OCI-LY1 (cell line): Measurements from ENCODE around the gene SLC7A14.

ENCODE experiments used
- H2AFZ ChIP-seq: fragments of 200-600 bp; sonication (generic), shearing (Covaris generic); 2 replicates; pipeline ENCODE4 v1.6.0; 2014; ENCODE audit warnings: antibody characterized with exemption, mild to moderate bottlenecking, low read length
- H3F3A ChIP-seq: fragments of 200-600 bp; sonication (generic), shearing (Covaris generic); 2 replicates; pipeline ENCODE4 v1.6.0; 2014; ENCODE audit warnings: mild to moderate bottlenecking, antibody characterized with exemption, low read length, moderate library complexity; ENCODE audit not compliant: insufficient read depth
- H3K27ac ChIP-seq: fragments of 200-600 bp; sonication (generic); 2 replicates; pipeline ENCODE4 v1.5.1; 2014; ENCODE audit warnings: low read length, mixed run types, mild to moderate bottlenecking, low read depth; ENCODE audit not compliant: poor library complexity, severe bottlenecking
- H3K27me3 ChIP-seq: fragments of 200-600 bp; sonication (generic); 2 replicates; pipeline ENCODE4 v1.6.0; 2014; ENCODE audit warnings: antibody characterized with exemption, mild to moderate bottlenecking, low read length, moderate library complexity; ENCODE audit not compliant: insufficient read depth
- H3K36me3 ChIP-seq: fragments of 200-600 bp; sonication (generic); 2 replicates; pipeline ENCODE4 v1.6.1; 2014; ENCODE audit warnings: mild to moderate bottlenecking, antibody characterized with exemption, low read length, moderate library complexity, mixed read lengths; ENCODE audit not compliant: insufficient read depth
- H3K4me1 ChIP-seq: fragments of 200-600 bp; sonication (generic); 2 replicates; pipeline ENCODE4 v1.5.1; 2014; ENCODE audit warnings: mild to moderate bottlenecking, low read length, moderate library complexity; ENCODE audit not compliant: insufficient read depth, severe bottlenecking
- H3K4me2 ChIP-seq: fragments of 200-600 bp; sonication (generic), shearing (Covaris generic); 2 replicates; pipeline ENCODE4 v1.6.1; 2014; ENCODE audit warnings: low read length
- H3K4me3 ChIP-seq: fragments of 200-600 bp; sonication (generic); 2 replicates; pipeline ENCODE4 v1.5.1; 2014; ENCODE audit warnings: low read length, low read depth, mild to moderate bottlenecking, mixed read lengths; ENCODE audit not compliant: poor library complexity, severe bottlenecking
- H3K79me2 ChIP-seq: fragments of 200-600 bp; shearing (Covaris generic); 2 replicates; pipeline ENCODE4 v1.6.1; 2016; ENCODE audit warnings: mixed run types, low read length, mixed read lengths; ENCODE audit not compliant: insufficient read depth
- H3K9ac ChIP-seq: fragments of 200-600 bp; sonication (generic), shearing (Covaris generic); 2 replicates; pipeline ENCODE4 v1.6.1; 2014; ENCODE audit warnings: mild to moderate bottlenecking, low read length, mixed read lengths
- H3K9me2 ChIP-seq: fragments of 200-600 bp; sonication (generic), shearing (Covaris generic); 2 replicates; pipeline ENCODE4 v1.6.1; 2014; ENCODE audit warnings: low read depth, mild to moderate bottlenecking, low read length, mixed read lengths
- H3K9me3 ChIP-seq: fragments of 200-600 bp; shearing (Covaris generic); 2 replicates; pipeline ENCODE4 v1.6.1; 2014; ENCODE audit warnings: low read length, mixed read lengths
- H4K20me1 ChIP-seq: fragments of 200-600 bp; sonication (generic), shearing (Covaris generic); 2 replicates; pipeline ENCODE4 v1.6.0; 2016; ENCODE audit warnings: mild to moderate bottlenecking, low read length; ENCODE audit not compliant: insufficient read depth
- CTCF ChIP-seq: fragments of 200-600 bp; sonication (generic), shearing (Covaris generic); IDR thresholded peaks from 2 replicates; pipeline ENCODE4 v1.5.1; 2017; ENCODE audit warnings: mild to moderate bottlenecking, antibody characterized with exemption, low read length, moderate library complexity, mixed read lengths
- EZH2 ChIP-seq: fragments of 200-600 bp; sonication (generic), shearing (Covaris generic); IDR thresholded peaks from 2 replicates; pipeline ENCODE4 v1.8.0; 2017; ENCODE audit warnings: borderline replicate concordance, mixed run types, mild to moderate bottlenecking, antibody characterized with exemption, low read length, moderate library complexity, mixed read lengths

SLC7A14 gene

GRCh38 chr3:170520996-170521395, 64.9 kb downstream of the SLC7A14 start:
- TF ChIP-seq CTCF, result no peak
- no peak for TF ChIP-seq EZH2
- Histone ChIP-seq H3K9me3 (no peaks in the 10 kb centered on the region), H3K79me2 (no peaks in the 10 kb centered on the region), H3K4me2 (no peak overlapping the region), H3K4me1 (no peaks in the 10 kb centered on the region), H3K27me3 (no peaks in the 10 kb centered on the region), H4K20me1 (no peaks in the 10 kb centered on the region), H3K9me2 (no peaks in the 10 kb centered on the region), H3K36me3 (no peaks in the 10 kb centered on the region), H3F3A (no peaks in the 10 kb centered on the region), H3K9ac (no peak overlapping the region), H3K4me3 (no peak overlapping the region), H3K27ac (no peak overlapping the region), H2AFZ (no peak overlapping the region)

DNA sequence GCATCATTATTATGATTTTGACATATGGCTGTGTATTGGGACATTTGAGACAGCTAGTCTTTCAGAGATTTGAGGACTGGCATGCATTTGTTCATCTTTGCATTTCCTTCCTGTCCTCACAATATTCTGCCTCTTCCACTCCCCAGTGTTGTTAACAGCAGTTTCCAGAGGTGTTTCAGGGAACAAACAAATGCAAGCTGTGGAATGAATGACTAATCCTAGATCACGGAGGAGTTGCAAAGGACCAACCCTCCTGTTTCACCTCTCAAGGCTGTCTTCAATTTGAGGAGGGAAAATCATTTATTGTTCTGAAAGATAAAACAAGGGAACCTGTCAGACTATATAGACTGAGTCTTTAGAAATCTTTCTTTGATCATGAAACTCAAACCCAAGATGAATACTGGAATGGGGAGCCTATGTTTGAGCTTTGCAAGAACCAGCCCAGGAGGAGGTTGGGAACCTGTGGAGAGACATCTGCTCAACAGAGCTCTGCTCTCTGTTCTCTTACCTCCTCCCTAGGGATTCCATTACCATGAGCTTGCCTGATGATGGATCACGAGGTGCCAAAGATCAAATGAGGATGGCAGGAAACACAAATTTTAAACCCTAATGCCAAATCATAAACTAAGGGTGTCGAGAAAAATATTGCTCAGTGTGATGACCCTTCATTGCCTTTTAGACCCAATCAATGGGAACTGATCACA, 68.5 kb downstream of the SLC7A14 start:
- H3K79me2 ChIP-seq, result no peaks in the 10 kb centered on the region
- no peaks in the 10 kb centered on the region for H3K36me3 ChIP-seq
- H3K27me3 ChIP-seq, result no peaks in the 10 kb centered on the region
- no peak overlapping the region for H3K4me3 ChIP-seq
- no peak overlapping the region for H3K4me2 ChIP-seq
- no peaks in the 10 kb centered on the region for H3K4me1 ChIP-seq
- H3K9me2 ChIP-seq, result no peaks in the 10 kb centered on the region
- no peaks in the 10 kb centered on the region for H3K9me3 ChIP-seq
- H2AFZ ChIP-seq, result no peak overlapping the region
- no peaks in the 10 kb centered on the region for H4K20me1 ChIP-seq
- no peak overlapping the region for H3K9ac ChIP-seq
- TF ChIP-seq CTCF (no peak), EZH2 (no peak)
- H3K27ac ChIP-seq, result no peak overlapping the region
- H3F3A ChIP-seq, result no peaks in the 10 kb centered on the region

DNA sequence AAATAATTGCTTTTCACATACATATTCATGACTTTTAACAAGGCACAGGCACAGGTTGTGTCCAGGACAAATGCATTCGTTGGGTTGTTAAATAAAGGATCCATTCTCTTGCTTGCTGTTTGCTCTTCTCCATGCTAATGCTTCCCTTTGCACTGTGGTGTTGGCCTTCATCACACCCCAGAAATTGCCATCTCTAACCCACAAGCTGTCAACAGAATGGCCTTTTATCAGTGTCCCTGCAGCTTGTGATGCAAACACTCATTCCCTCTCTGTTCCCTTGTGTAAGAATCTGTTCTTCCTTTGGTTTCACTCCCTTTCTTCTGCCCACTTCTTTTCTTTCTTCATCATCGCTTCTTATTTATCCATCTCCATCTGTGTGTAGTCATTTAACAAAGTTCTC, 72.2 kb downstream of the SLC7A14 start:
- H3K4me1 ChIP-seq, result no peaks in the 10 kb centered on the region
- H3K9me2 ChIP-seq, result no peaks in the 10 kb centered on the region
- H3K4me2 ChIP-seq, result no peak overlapping the region
- TF ChIP-seq CTCF (no peak), EZH2 (no peak)
- no peaks in the 10 kb centered on the region for H4K20me1 ChIP-seq
- H3K9ac ChIP-seq, result no peak overlapping the region
- no peaks in the 10 kb centered on the region for H3F3A ChIP-seq
- H3K27ac ChIP-seq, result no peak overlapping the region
- no peak overlapping the region for H2AFZ ChIP-seq
- H3K36me3 ChIP-seq, result no peaks in the 10 kb centered on the region
- no peaks in the 10 kb centered on the region for H3K79me2 ChIP-seq
- no peaks in the 10 kb centered on the region for H3K27me3 ChIP-seq
- H3K9me3 ChIP-seq, result no peaks in the 10 kb centered on the region
- no peak overlapping the region for H3K4me3 ChIP-seq
